K562 (cell line): ENCODE data around the gene VWA2. TPM values are rescaled to one million over a fixed set of nuclear protein-coding genes. Genes with fewer than 3 reads are reported as not detected.

ENCODE experiments used
- ATAC-seq: fragments of 200-7000 bp; cut with Tn5 transposase; 3 replicates; pipeline ENCODE4 v1.9.1; 2020; ENCODE audit warnings: moderate library complexity
- BruUV-seq: library from RNA; stranded (reverse); fragments of 400-500 nt; replicated peaks from 2 replicates; lab custom pipeline; 2021; lab: Mats Ljungman, UMichigan
- CTCF ChIA-PET: fragments of 300-600 bp; formaldehyde crosslinking; extraction: SDS; loops from one replicate; lab custom pipeline; 2021; ENCODE audit warnings: low intra/inter-chr PET ratio; lab: Yijun Ruan, JAX
- POLR2A ChIA-PET: fragments of 300-600, 350-650 bp; sonication (Branson Sonifier 250); formaldehyde crosslinking; extraction: SDS; loops from one replicate; lab custom pipeline; 2021; ENCODE audit warnings: antibody characterized with exemption, inconsistent platforms; lab: Yijun Ruan, JAX
- DNase-seq, 4 experiments: peaks; one replicate each; pipeline versions ENCODE4 v3.0.0 to v3.0.0-alpha.2; 2011 to 2018; ENCODE audit warnings: low spot score in 3 of 4, mixed read lengths in 3 of 4; ENCODE audit errors: extremely low read depth in 1 of 4
- FAIRE-seq: peaks from 2 replicates; lab custom pipeline; 2011; peaks lifted over from hg19 to GRCh38; lab: Jason Lieb, UNC
- H2AFZ ChIP-seq: 2 replicates; pipeline ENCODE4 v1.6.0; 2011; ENCODE audit warnings: low read depth, low read length, control low read depth, inconsistent platforms
- H3K27ac ChIP-seq: fragments of 200-600 bp; 3 replicates; pipeline ENCODE4 v1.8.0; 2011; ENCODE audit warnings: low read depth, mild to moderate bottlenecking, control low read depth, inconsistent platforms, low read length, moderate library complexity, mixed read lengths; ENCODE audit errors: extremely low read depth
- H3K27me3 ChIP-seq, 2 experiments: fragments of 300-600 bp in 1 of 2; 2 replicates in 1 of 2; 3 replicates in 1 of 2; pipeline versions ENCODE4 v1.6.0 to v1.8.0; 2011; ENCODE audit warnings: inconsistent platforms in 2 of 2, low read length in 2 of 2, mild to moderate bottlenecking in 1 of 2, mixed read lengths in 1 of 2, moderate library complexity in 1 of 2; ENCODE audit not compliant: control insufficient read depth in 2 of 2, insufficient read depth in 2 of 2
- H3K36me3 ChIP-seq: fragments of 300-600 bp; 3 replicates; pipeline ENCODE4 v1.8.0; 2011; ENCODE audit warnings: mild to moderate bottlenecking, low read length, inconsistent platforms; ENCODE audit not compliant: control insufficient read depth, insufficient read depth
- H3K4me1 ChIP-seq, 2 experiments: fragments of 200-600 bp in 1 of 2; replicated peaks in 1 of 2; 2 replicates in 1 of 2; 3 replicates in 1 of 2; pipeline versions ENCODE4 v1.5.1 to v1.8.0; 2011; ENCODE audit warnings: inconsistent platforms in 2 of 2, low read length in 2 of 2, mild to moderate bottlenecking in 1 of 2, mixed read lengths in 1 of 2, moderate library complexity in 1 of 2; ENCODE audit not compliant: control insufficient read depth in 2 of 2, insufficient read depth in 2 of 2
- H3K4me2 ChIP-seq: 2 replicates; pipeline ENCODE4 v1.6.1; 2011; ENCODE audit warnings: low read length, control low read depth, inconsistent platforms, mixed read lengths; ENCODE audit not compliant: insufficient read depth
- H3K4me3 ChIP-seq: fragments of 200-600 bp; sonication (generic), shearing (Covaris generic); 2 replicates; pipeline ENCODE4 v1.5.1; 2016; ENCODE audit warnings: control low read depth, inconsistent platforms
- H3K79me2 ChIP-seq: fragments of 200-600 bp; 3 replicates; pipeline ENCODE4 v1.8.0; 2011; ENCODE audit warnings: low read length, inconsistent platforms; ENCODE audit not compliant: control insufficient read depth, insufficient read depth
- H3K9ac ChIP-seq, 2 experiments: 2 replicates each; pipeline versions ENCODE4 v1.6.0 to v1.6.1; 2011; ENCODE audit warnings: low read depth in 2 of 2, low read length in 2 of 2, control low read depth in 1 of 2, inconsistent platforms in 1 of 2, mild to moderate bottlenecking in 1 of 2, mixed read lengths in 1 of 2; ENCODE audit not compliant: insufficient read depth in 1 of 2
- H3K9me1 ChIP-seq: one replicate; pipeline ENCODE4 v1.6.0; 2011; ENCODE audit warnings: inconsistent platforms, mild to moderate bottlenecking, low read length, moderate library complexity; ENCODE audit not compliant: control insufficient read depth, insufficient read depth
- H3K9me3 ChIP-seq: replicated peaks from 2 replicates; pipeline ENCODE4 v1.5.1; 2011; ENCODE audit warnings: low read depth, low read length, inconsistent platforms; ENCODE audit not compliant: control insufficient read depth, insufficient read depth
- H4K20me1 ChIP-seq: replicated peaks from 2 replicates; pipeline ENCODE4 v1.6.1; 2011; ENCODE audit warnings: low read length, inconsistent platforms, mixed read lengths; ENCODE audit not compliant: control insufficient read depth, insufficient read depth
- CXXC5 ChIP-seq: fragments of 250-450 bp; sonication (Bioruptor Pico); IDR thresholded peaks from 2 replicates; pipeline ENCODE4 v1.8.0; 2022; ENCODE audit warnings: inconsistent platforms, mild to moderate bottlenecking, moderate library complexity
- HINFP ChIP-seq: fragments of 450-650 bp; conservative IDR thresholded peaks from 2 replicates; pipeline ENCODE4 v1.6.1; 2016; ENCODE audit warnings: missing genetic modification characterization, low read depth, mild to moderate bottlenecking, control low read depth, missing compliant biosample characterization
- HIVEP1 ChIP-seq: fragments of 250-450 bp; sonication (Bioruptor Pico); IDR thresholded peaks from 2 replicates; pipeline ENCODE4 v1.4.0; 2020; ENCODE audit warnings: mild to moderate bottlenecking
- KLF1 ChIP-seq: fragments of 450-650 bp; IDR thresholded peaks from 2 replicates; pipeline ENCODE4 v1.6.1; 2016; ENCODE audit warnings: missing genetic modification characterization, missing compliant biosample characterization
- MAFG ChIP-seq: fragments of 450-650 bp; conservative IDR thresholded peaks from 2 replicates; pipeline ENCODE4 v1.6.1; 2016; ENCODE audit warnings: missing genetic modification characterization, missing compliant biosample characterization
- NCOR1 ChIP-seq: fragments of 450-650 bp; IDR thresholded peaks from 2 replicates; pipeline ENCODE4 v1.6.1; 2016; ENCODE audit warnings: mild to moderate bottlenecking, moderate library complexity
- NFE2L1 ChIP-seq: fragments of 450-650 bp; IDR thresholded peaks from 2 replicates; pipeline ENCODE4 v1.6.1; 2016; ENCODE audit warnings: missing genetic modification characterization, low read depth, mild to moderate bottlenecking, missing compliant biosample characterization, moderate library complexity, borderline replicate concordance
- PATZ1 ChIP-seq: fragments of 250-450 bp; sonication (Bioruptor Pico); IDR thresholded peaks from 2 replicates; pipeline ENCODE4 v1.5.0; 2020; ENCODE audit warnings: mild to moderate bottlenecking, borderline replicate concordance
- SMC3 ChIP-seq: conservative IDR thresholded peaks from 2 replicates; pipeline ENCODE4 v1.6.1; 2011; ENCODE audit warnings: low read depth, low read length, improper control_type of control experiment; ENCODE audit not compliant: insufficient read depth
- THAP7 ChIP-seq: fragments of 250-450 bp; sonication (Bioruptor Pico); IDR thresholded peaks from 2 replicates; pipeline ENCODE4 v1.5.0; 2021
- ZNF124 ChIP-seq: sonication (generic); formaldehyde crosslinking; IDR thresholded peaks from 2 replicates; pipeline ENCODE4 v1.8.1; 2022; ENCODE audit warnings: missing genetic modification reagents
- ZNF408 ChIP-seq: fragments of 250-450 bp; sonication (Bioruptor Pico); IDR thresholded peaks from 2 replicates; pipeline ENCODE4 v1.4.0; 2020; ENCODE audit warnings: low read depth, mild to moderate bottlenecking, moderate library complexity
- WGBS: fragments of 100-300 bp; shearing (Covaris generic); methylation state at CpG from one replicate; pipeline ENCODE4 v1.1.6; 2016; ENCODE audit warnings: low coverage, mixed read lengths; ENCODE audit not compliant: insufficient coverage; ENCODE audit errors: missing lambda C conversion rate; 5-methylcytosine and 5-hydroxymethylcytosine counted together
- in situ Hi-C: fragments of 300-500 bp; cut with MboI; formaldehyde crosslinking; loops from 4 replicates; pipeline ENCODE4 v1.15.0; 2018; ENCODE audit warnings: inconsistent platforms, mixed read lengths
- intact Hi-C: fragments of 100-400 bp; cut with micrococcal nuclease; formaldehyde crosslinking; loops from 2 replicates; pipeline ENCODE4 v1.14.2; 2022
- polyA plus RNA-seq, 8 experiments: library from polyadenylated mRNA; depleted of rRNA in 4 of 8; stranded (reverse) in 5 of 8; unstranded in 3 of 8; fragments of >200 nt; fragmentation: Nextera tagmentation in 2 of 8; fragmentation: Illumina TruSeq in 1 of 8; extraction: Ambion mirVana in 2 of 8; extraction: Trizol in 1 of 8; gene quantifications; 2 replicates each; pipeline versions ENCODE4 v1.2.1 to v1.2.3, GENCODE V29; 2011 to 2014; ENCODE audit warnings: inconsistent platforms in 1 of 8, missing spikeins in 1 of 8
- total RNA-seq, 7 experiments: library from RNA; depleted of rRNA in 6 of 7; stranded (reverse); fragments of >200 nt in 6 of 7; fragmentation: Illumina TruSeq in 2 of 7; extraction: Trizol in 2 of 7; gene quantifications; 2 replicates each; pipeline versions ENCODE4 v1.2.1 to v1.2.3, GENCODE V29; 2011 to 2021; ENCODE audit warnings: low replicate concordance in 1 of 7

VWA2 gene
- total and polyA plus RNA-seq, 9 of the 15 experiments (the other 6 are each of a cell fraction or from before 2014, with no cell fraction given), result not detected

GRCh38 chr10:114281006-114281405 lies 42.0 kb downstream of the VWA2 start:
- no peak for DNase-seq
- no peaks in the 10 kb centered on the region for H4K20me1 ChIP-seq
- TF ChIP-seq HIVEP1 (CRISPR knock-in tag) (no peak), PATZ1 (CRISPR knock-in tag) (no peak)
- TF ChIP-seq, all 486 proteins: peak for 0
- H3K79me2 ChIP-seq, result no peaks in the 10 kb centered on the region
- H3K36me3 ChIP-seq, result no peaks in the 10 kb centered on the region
- ATAC-seq, result no peak
- H3K4me2 ChIP-seq, result no peak overlapping the region
- FAIRE-seq, result no peak
- no peak overlapping the region for H2AFZ ChIP-seq
- no peaks in the 10 kb centered on the region for H3K9me1 ChIP-seq
- ChIA-PET POLR2A (no interaction called here), CTCF (no interaction called here)
- WGBS, result 0% methylated on average over 6 of the region's 7 CpGs
- no peak overlapping the region for H3K9ac ChIP-seq
- no peaks in the 10 kb centered on the region for H3K9me3 ChIP-seq
- peaks cover 0 to 32% of the 10 kb centered on the region in 2 experiments; a peak in 2 of 5 replicates for H3K27me3 ChIP-seq
- no TSS peak for BruUV-seq
- in situ Hi-C loops, result no loop called here
- no peak overlapping the region for H3K27ac ChIP-seq
- intact Hi-C loops, result no loop called here
- H3K4me1 ChIP-seq, result peaks cover 0 to 3% of the 10 kb centered on the region in 2 experiments; a peak in 2 of 5 replicates
- no peak overlapping the region for H3K4me3 ChIP-seq

- Histone ChIP-seq H3K9me1 (no peaks in the 10 kb centered on the region), H3K9ac (no peak overlapping the region), H3K9me3 (no peaks in the 10 kb centered on the region), H2AFZ (no peak overlapping the region), H3K36me3 (no peaks in the 10 kb centered on the region), H4K20me1 (no peaks in the 10 kb centered on the region), H3K4me2 (no peak overlapping the region), H3K4me1 (peaks cover 0 to 6% of the 10 kb centered on the region in 2 experiments; a peak in 2 of 5 replicates), H3K4me3 (no peak overlapping the region), H3K27ac (no peak overlapping the region), H3K79me2 (no peaks in the 10 kb centered on the region), H3K27me3 (peaks cover 0 to 35% of the 10 kb centered on the region in 2 experiments; a peak in 2 of 5 replicates)
- no TSS peak for BruUV-seq
- no peak for ATAC-seq
- in situ Hi-C loops (no loop called here), intact Hi-C loops (no loop called here)
- DNase-seq, result no peak
- POLR2A ChIA-PET, result no interaction called here
- 0% methylated on average over 2 of the region's 5 CpGs for WGBS
- CTCF ChIA-PET, result no interaction called here
- no peak for FAIRE-seq
- no peak for TF ChIP-seq ZNF124 (CRISPR knock-in tag)
- no peak for TF ChIP-seq NCOR1
- TF ChIP-seq ZNF408 (CRISPR knock-in tag), result no peak
- TF ChIP-seq THAP7 (CRISPR knock-in tag), result no peak
- TF ChIP-seq KLF1 (tag), result no peak
- TF ChIP-seq MAFG (tag), result no peak
- no peak for TF ChIP-seq CXXC5
- TF ChIP-seq SMC3, result no peak
- TF ChIP-seq NFE2L1 (tag), result no peak
- TF ChIP-seq HINFP (tag), result no peak
These were observed 42.4 kb downstream of the VWA2 start for GRCh38 chr10:114281461-114281860.
